G401 (cell line): Measurements from ENCODE around the gene CRISPLD2. TPM values are rescaled to one million over a fixed set of nuclear protein-coding genes. Genes with fewer than 3 reads are reported as not detected.
A peak's percentile ranks its signal among the peaks of the same experiment; 100 is the strongest.
"Not testable (repeated sequence)": the region's sequence is repeated elsewhere in the genome, so short reads cannot be mapped to it uniquely, and the experiment has no call there.

Source experiments
- DNase-seq: peaks from one replicate; pipeline ENCODE4 v3.0.0-alpha.2; 2015; ENCODE audit warnings: low spot score
- in situ Hi-C: cut with HindIII; loops from 2 replicates; pipeline ENCODE4 v1.10.0; 2016; ENCODE audit warnings: low sequenced_read_pairs, mixed read lengths
- total RNA-seq: library from RNA; depleted of rRNA; stranded (reverse); fragments of >200 nt; shearing (Covaris generic); gene quantifications from 2 replicates; pipeline ENCODE4 v1.2.3, GENCODE V29; 2014

Gene CRISPLD2
- total RNA-seq, 1 experiment from 2014 or later: 0.03 TPM

DNA sequence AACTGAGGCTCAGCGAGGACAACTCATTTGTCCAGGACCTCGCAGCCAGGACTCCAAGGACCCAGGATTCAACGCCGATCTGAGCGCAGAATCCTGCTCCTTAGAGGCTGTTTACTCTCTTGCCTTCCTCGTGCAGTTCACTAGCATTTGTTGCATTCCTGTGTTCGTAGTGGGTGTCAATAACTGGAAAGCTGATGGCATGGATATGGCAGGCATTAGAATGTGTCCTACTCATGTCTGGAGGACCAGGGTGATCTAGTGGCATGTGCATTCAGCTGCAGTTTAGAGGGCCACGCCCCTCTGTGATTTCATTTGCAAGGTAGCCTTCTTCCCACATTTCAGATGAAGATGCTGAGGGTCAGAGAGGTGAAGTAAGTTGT, 510 bp downstream of the CRISPLD2 start:
- DNase-seq: peak; percentile 15
- in situ Hi-C loops: no loop called here

- in situ Hi-C loops: no loop called here
These were observed 986 bp downstream of the CRISPLD2 start for GRCh38 chr16:84820771-84821170.

DNA sequence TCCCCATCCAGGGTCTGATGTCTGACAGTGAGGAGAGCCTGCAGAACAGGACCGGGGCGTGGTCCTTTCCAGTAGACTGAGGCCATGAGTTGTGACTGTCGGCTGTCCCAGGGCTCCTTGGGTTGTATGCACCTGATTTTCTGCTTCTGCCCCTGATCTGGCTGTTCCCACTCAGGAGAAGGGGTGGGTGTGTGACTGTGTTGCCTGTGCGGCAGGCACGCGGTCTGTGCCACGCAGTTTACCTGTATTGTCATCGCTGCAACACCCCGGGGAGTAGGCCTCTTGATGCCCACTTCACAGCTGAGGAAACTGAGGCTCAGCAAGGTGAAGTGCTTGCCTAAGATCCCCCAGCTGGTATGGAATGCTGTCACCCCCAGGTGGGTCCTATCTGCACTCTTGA, 1.4 kb downstream of the CRISPLD2 start:
- DNase-seq: no peak

More at GRCh38 chr16:84820771-84821170, 986 bp downstream of the CRISPLD2 start:
- no peak for DNase-seq

DNA sequence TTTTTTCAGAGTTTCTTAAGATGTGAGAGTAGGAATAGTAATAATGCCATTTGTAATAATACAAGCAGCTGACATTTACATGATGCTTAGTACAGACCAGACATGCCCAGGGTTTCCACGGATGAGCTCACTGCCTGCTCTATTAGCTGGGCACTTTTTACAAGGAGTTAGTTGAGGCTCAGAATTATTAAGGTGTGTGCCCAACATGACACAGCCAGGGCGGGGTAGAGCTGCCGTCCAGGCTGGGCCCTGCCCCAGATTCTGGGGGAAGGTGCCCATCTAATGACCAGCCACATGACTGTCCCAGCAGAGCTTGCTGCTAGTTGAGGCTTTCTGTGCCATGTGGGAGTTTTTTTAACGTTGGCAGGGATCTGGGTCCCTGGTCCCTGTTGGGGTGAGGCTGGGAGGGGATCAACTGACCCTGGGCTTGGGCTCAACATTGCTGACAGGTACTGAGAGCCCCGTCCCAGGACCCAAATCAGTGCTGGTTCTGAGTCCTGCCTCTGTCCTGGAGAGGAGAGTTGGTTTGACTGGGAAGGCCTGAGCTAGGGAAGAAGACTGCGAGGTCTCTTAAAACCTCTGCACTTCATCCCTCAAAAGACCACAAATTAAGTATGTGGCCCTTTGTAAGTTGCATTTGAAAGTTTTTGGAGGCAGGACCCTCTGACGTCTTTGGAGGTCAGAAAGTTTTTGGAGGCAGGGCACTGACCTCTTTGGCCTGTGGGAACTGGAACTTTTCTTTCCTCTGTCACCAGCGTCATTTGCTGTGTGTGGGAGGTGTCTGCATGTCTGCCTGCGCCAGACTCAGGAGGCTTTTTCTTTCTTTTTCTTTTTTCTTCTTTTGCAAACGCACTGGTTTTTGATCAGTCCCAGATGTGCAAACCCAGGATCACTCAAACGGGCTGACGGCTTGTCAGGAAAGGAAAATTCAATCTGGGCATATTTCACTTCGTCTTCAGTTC, 2.2 kb downstream of the CRISPLD2 start:
- in situ Hi-C loops: no loop called here
- DNase-seq: no peak

More for the DNA sequence above, 1.4 kb downstream of the CRISPLD2 start:
- in situ Hi-C loops: no loop called here

- DNase-seq: no peak
- in situ Hi-C loops: no loop called here
These were observed 3.2 kb downstream of the CRISPLD2 start for GRCh38 chr16:84822990-84823389.

- in situ Hi-C loops: no loop called here
- DNase-seq: no peak
These were observed 3.7 kb downstream of the CRISPLD2 start for GRCh38 chr16:84823484-84823883.

- in situ Hi-C loops: no loop called here
- no peak for DNase-seq
These were observed 4.1 kb downstream of the CRISPLD2 start for GRCh38 chr16:84823926-84824325.

DNA sequence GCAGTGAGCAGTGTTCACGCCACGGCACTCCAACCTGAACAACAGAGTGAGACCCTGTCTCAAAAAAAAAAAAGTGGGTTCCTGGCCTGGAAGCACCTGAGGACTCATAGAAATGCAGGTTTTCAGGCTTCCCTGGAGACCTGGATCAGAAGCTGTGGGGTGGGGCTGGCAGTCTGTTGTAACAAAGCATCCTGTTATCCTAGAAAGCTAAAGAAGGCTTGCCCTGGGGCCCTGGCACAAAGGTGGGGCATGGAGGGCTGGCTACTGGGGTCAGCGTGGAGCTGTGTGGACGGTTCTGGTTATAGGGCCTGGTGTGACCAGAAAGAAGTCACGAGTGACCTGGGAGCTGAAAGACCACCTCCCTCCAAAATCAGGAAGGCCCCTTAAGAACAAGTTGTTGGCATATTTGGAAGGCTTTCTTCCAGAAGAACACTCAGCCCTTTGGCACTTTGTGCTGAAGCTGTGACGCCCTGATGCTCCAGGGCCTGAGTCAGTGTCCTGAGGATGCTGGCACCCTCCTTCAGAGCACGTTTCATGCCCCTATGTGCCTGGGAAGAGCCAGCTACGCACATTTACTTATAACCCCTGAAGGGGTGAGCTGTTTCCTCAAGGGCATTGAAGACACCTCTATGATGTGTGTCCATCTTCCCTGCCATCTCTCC, 6.2 kb downstream of the CRISPLD2 start:
- in situ Hi-C loops: no loop called here
- DNase-seq: no peak

DNA sequence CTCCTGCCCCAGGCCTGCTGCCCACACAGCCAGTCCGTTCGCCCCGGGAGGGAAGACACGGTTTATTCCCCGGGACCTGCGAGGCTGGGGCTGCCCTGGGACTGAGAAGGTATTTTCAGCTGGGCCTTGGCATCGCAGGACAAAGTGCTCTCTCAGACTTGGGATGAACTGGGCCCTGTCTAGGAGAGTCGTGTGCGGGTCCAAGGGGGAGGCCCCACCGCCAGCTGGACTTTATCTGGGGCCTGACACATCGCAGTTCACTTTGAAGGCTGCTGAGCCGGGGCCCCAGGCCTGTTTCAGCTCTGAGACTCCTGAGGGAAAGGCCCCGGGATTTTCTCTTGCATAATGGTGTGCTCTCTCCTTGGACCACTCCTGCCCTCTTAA, 6.8 kb downstream of the CRISPLD2 start:
- in situ Hi-C loops: no loop called here
- no peak for DNase-seq

DNA sequence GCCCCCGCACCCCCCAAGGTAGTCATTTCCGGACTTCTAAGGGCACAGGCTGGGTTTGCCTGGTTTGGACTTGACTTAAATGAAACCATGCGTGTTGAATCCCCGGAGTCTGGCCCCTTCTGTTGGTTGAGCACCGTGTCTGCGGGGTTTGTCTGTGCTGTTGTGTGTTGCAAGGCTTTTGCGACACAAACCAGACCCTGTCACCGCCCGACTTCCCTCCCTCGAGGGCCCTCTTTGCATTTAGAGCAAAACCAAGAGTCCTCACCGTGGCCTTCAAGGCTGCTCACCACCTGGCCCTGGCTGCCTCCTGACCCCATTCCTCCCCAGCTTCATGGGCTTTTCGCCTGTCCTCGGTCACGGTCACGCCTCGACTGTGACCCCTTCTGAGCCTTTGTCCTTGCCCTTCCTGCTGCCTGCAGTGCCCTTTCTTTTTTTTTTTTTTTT, 7.4 kb downstream of the CRISPLD2 start:
- in situ Hi-C loops: no loop called here
- DNase-seq: no peak

DNA sequence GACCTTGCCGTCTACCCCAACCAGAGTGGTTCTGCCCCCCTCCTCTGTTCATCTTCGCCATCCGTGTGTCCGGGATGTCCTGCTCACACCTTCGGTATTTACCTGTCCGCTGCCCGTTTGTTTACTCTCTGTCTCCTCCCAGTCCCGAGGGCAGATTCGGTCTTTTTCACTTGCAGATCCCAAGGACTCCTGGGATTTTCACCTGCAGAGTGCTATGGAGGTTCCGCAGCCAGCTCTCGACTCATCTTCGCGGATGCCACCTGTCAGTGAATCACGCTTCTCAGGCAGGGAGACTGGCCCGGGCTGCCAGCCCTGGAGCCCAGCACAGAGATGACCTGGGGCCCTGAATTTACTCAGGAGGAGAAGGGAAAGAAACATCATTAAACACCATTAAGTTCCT, 8.1 kb downstream of the CRISPLD2 start:
- no peak for DNase-seq

DNA sequence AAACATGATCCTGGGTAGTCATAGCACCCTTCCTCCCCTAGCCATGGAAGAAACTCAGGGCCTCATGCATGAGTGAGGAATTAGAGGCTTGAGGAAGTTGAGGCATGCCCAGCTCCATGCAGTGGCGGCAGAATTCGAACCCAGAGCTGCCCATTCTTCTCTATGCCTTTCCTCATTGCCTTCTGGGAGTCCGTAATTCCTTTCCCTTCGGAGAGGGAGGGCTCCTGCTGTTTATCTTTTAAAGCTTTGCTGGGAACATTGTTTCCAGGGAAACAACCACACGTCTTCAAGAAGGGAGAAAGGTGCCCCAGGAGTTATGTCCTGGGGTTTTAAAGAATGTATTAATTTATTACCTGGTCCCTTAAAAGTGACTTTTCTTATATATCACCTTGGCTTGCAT, 8.5 kb downstream of the CRISPLD2 start:
- in situ Hi-C loops: no loop called here
- no peak for DNase-seq

More for the DNA sequence above, 8.1 kb downstream of the CRISPLD2 start:
- in situ Hi-C loops: no loop called here

GRCh38 chr16:84829168-84829965, 9.6 kb downstream of the CRISPLD2 start:
- no peak for DNase-seq
- in situ Hi-C loops: no loop called here

DNA sequence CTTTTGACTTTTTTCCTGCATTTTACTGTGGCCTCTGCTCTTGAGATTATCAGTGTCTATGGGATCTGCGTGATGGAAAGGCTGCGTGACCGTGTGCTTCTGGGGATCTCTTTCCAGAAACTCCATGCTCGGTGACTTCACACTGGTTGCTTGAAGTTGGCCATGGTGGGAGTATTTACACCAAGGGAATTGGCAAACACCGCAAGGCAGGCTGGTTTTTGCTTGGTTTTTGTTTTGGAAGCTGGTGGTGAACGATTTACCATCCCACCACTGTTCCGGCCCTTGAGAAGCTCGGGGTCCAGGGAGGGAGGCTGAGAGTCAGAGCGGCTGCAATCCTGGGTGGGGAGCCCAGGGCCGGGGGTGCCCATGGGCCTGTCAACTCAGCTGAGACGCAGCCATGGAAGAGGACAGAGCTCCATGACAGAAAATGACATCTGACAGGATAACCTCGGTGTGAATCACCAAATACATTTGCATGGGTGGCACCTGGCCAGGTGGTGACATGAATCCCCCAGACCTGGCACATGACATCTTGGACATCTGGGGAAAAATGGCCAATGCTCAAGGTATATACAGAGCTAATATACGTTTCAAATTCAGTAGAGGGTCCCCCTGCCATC, 11.1 kb downstream of the CRISPLD2 start:
- in situ Hi-C loops: no loop called here
- no peak for DNase-seq

DNA sequence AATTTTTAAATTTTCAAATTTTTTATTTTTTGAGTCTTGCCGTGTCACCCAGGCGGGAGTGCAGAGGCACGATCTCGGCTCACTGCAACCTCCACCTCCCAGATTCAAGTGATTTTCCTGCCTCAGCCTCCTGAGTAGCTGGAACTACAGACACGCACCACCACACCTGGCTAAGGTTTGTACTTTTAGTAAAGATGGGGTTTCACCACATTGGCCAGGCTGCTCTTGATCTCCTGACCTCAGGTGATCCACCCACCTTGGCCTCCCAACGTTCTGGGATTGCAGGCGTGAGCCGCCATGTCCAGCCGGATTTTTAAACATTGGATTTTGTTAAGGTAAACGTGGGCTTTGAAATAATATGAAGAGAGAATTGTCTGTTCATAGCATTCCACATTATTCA, 11.9 kb downstream of the CRISPLD2 start:
- in situ Hi-C loops, DNase-seq: not testable (repeated sequence)

DNA sequence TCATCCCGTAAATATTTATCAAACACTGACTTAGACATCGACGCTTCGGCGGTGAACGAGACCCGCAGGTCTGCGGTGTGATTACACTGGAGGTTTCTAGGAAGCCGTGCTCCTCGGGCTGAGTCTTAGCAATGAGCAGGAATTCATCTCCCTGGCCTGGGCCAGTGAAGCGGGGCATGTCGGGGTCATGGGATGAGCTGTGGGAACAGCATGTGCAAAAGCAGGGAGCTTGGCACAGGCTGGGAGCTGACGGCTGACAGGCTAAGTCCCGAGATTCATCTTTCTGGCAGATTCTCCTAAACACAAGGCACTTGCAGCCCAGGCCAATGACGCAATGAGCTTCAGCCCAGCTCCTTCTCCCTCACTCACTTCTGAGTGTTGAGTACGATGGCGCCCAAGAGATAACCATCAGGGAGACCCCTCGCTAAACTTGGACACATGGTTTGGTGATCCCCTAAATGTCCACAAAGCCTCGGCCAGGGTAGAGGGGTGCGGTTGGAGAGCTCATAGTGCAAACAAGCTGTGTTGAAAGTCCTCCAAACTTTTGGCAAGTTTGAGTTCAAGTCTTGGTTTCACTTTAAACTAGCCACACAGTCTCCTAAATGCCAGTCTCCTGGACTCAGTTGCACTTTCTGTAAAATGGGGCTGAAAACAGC, 12.8 kb downstream of the CRISPLD2 start:
- peak; percentile 93 for DNase-seq
- in situ Hi-C loops: no loop called here

GRCh38 chr16:84833144-84833500, 13.3 kb downstream of the CRISPLD2 start:
- in situ Hi-C loops: no loop called here

DNA sequence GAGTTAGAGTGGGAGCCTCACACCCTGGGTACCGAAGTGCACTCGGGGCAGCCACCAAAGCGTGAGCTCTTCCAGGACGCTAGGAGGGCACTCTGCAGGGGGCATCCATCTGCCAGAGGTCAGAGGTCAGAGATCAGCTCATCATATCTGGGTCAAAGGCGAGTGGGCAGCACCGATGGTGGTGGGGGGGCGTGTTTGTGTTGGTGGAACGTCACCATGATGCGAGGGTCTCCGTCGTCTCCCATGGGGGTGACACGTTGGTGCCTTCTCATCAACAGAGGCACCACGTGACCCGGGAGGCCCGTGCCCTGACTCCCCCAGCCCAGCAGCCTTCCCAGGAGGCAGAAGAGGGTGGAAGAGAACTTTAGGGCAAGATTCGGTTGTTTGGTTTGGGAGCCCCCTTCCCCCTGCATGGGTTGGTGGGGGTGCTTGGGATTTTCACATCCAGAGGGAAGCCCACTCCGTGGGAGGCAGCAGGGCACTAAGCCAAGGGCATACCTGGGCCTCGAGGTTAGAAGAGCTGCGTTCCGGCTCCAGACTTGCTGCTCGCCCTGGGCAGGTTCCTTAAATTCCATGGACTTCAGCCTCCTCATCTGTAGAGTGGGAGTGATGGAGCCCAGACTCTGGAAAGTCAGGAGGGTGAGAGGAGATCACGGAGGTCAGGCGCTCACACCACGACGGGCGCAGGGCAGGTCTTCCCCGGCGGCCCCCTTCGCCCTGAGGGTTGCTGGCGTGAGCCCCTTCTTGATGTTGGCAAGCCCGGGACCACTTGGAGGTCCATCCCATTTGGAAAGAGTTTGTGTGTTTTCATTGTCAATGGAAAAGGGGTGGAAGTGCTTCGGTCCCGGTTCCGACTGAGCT, 14.0 kb downstream of the CRISPLD2 start:
- in situ Hi-C loops: no loop called here
- DNase-seq: no peak

More at GRCh38 chr16:84833144-84833500, 13.3 kb downstream of the CRISPLD2 start:
- no peak for DNase-seq
